ENCODE measurements around the gene PRKG1. TPM values are rescaled to one million over a fixed set of nuclear protein-coding genes. Genes with fewer than 3 reads are reported as not detected.
A peak's percentile ranks its signal among the peaks of the same experiment; 100 is the strongest.

PRKG1 gene
- total and polyA plus RNA-seq, 12 donors, result 3.8 to 48.1 (median 29.9) TPM

GRCh38 chr10:51180141-51180540 is 105.9 kb downstream of the PRKG1 start:
- Histone ChIP-seq H3K4me3 (no peak overlapping the region), H3K36me3 (no peaks in the 10 kb centered on the region), H3K27ac (no peak overlapping the region), H3K27me3 (no peaks in the 10 kb centered on the region), H3K4me1 (peaks cover 0 to 10% (median 0%) of the 10 kb centered on the region in 9 donors), H3K9me3 (no peaks in the 10 kb centered on the region)
- DNase-seq (no peak), ATAC-seq (no peak)
- no peak for TF ChIP-seq CTCF (IDR thresholded peaks at IDR 0.05)
- WGBS, 2 donors, result 82 to 88% methylated on average over 4 of the region's 4 CpGs
- intact Hi-C loops (cut with DNase I), result no loop called here

GRCh38 chr10:51183783-51184182 is 109.5 kb downstream of the PRKG1 start:
- intact Hi-C loops (cut with DNase I), result no loop called here
- H3K27me3 ChIP-seq, result no peaks in the 10 kb centered on the region
- ATAC-seq, result no peak
- no peak for DNase-seq
- no peak overlapping the region for H3K27ac ChIP-seq
- TF ChIP-seq CTCF (IDR thresholded peaks at IDR 0.05), result no peak
- H3K9me3 ChIP-seq, result no peaks in the 10 kb centered on the region
- no peak overlapping the region for H3K4me3 ChIP-seq
- H3K4me1 ChIP-seq, result peaks cover 0 to 22% (median 10%) of the 10 kb centered on the region in 9 donors
- H3K36me3 ChIP-seq, result no peaks in the 10 kb centered on the region

- no peak overlapping the region for H3K4me3 ChIP-seq
- peaks cover 0 to 32% (median 10%) of the 10 kb centered on the region in 9 donors for H3K4me1 ChIP-seq
- intact Hi-C loops (cut with DNase I), result no loop called here
- no peaks in the 10 kb centered on the region for H3K27me3 ChIP-seq
- DNase-seq, result no peak
- WGBS, 2 donors, result 68 to 70% methylated on average over 2 of the region's 2 CpGs
- no peak for ATAC-seq
- TF ChIP-seq CTCF (IDR thresholded peaks at IDR 0.05), result no peak
- no peaks in the 10 kb centered on the region for H3K36me3 ChIP-seq
- H3K9me3 ChIP-seq, result no peaks in the 10 kb centered on the region
- H3K27ac ChIP-seq, result no peak overlapping the region
Observed at GRCh38 chr10:51186361-51186760, 112.1 kb downstream of the PRKG1 start.

GRCh38 chr10:51188008-51188407 is 113.7 kb downstream of the PRKG1 start:
- peaks cover 0 to 32% (median 10%) of the 10 kb centered on the region in 9 donors for H3K4me1 ChIP-seq
- no peak for DNase-seq
- WGBS, 2 donors, result 49 to 56% methylated on average over 2 of the region's 2 CpGs
- H3K27ac ChIP-seq, result peak overlapping the region in 1 of 10 donors; percentile 7
- no peaks in the 10 kb centered on the region for H3K9me3 ChIP-seq
- ATAC-seq, result no peak
- H3K27me3 ChIP-seq, result no peaks in the 10 kb centered on the region
- intact Hi-C loops (cut with DNase I), result no loop called here
- TF ChIP-seq CTCF (IDR thresholded peaks at IDR 0.05), result no peak
- H3K36me3 ChIP-seq, result no peaks in the 10 kb centered on the region
- H3K4me3 ChIP-seq, result no peak overlapping the region
